HG03097 (cell line): ENCODE measurements around the gene KPNA3.
"Not testable (repeated sequence)": the region's sequence is repeated elsewhere in the genome, so short reads cannot be mapped to it uniquely, and the experiment has no call there.

ENCODE experiments used
- ATAC-seq: cut with Tn5 transposase; IDR thresholded peaks from one replicate; pipeline ENCODE4 v1.9.1; 2021; ENCODE audit not compliant: unreplicated experiment, low FRiP score

KPNA3 gene

DNA sequence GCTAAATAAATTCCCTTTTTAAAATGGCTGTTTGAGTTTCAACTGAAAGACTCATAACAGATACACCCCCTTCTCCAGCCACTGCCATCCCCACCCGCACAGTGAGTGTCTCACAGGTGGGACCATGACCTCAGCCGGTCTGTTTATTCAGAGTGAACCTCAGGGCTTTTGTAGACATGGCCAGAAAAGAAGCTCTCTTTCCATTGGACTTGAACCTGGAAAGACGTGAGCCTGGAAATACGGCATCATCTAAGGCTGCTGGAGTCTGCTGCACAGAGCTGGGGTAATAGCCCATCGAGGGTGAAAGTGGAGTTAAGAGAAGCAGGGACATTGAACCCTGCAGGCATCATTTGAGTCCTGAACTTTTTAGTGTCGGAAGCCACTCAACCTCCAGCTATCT, 15.2 kb upstream of the KPNA3 start:
- ATAC-seq, result no peak

DNA sequence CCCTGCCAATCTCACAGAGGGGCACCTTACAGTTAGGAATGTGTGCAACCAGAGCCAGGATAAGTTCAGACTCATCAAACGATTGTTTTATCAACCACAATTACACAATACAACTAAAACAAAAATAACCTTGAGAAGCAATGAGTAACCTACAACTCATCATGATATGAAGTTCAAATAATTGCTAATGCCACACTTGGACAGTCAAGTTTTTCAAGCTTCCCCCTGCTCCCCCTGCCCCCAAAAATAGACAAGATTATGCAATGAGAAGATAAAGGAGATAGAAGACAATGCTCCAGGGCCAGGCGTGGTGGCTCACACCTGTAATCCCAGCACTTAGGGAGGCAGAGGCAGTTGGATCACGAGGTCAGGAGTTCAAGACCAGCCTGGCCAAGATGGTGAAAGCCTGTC, 13.6 kb upstream of the KPNA3 start:
- ATAC-seq, result no peak

DNA sequence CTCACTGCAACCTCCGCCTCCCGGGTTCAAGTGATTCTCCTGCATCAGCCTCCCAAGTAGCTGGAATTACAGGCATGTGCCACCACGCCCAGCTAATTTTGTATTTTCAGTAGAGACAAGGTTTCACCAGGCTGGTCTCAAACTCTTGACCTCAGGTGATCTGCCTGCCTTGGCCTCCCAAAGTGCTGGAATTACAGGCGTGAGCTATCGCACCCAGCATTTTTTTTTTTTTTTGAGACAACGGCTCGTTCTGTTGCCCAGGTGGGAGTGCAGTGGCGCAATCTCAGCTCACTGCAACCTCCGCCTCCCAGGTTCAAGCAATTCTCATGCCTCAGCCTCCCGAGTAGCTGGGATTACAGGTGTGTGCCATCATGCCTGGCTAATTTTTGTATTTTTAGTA, 10.6 kb upstream of the KPNA3 start:
- not testable (repeated sequence) for ATAC-seq

- ATAC-seq, result no peak
Measured at GRCh38 chr13:49802426-49802825, 9.9 kb upstream of the KPNA3 start.

GRCh38 chr13:49791711-49792549, 552 bp downstream of the KPNA3 start:
- peak; percentile 21 for ATAC-seq

DNA sequence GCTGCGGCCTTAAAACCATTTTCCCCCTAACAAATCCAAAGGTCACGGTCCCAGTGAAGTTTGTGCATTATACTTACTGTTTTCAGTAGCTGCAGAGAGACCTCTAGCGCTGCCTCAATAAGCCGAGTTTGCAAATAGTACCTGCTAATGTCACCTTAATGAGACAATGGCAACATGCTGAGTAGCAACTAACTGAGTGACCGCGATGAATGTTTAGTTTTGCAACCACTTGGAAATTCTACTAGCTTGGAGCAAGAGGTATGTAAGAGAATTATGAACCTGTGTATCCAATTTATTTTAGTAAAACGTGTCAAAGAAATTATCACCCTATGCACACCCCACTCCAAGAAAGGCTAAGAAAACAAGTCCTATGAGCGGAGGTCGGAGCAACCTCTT, 1.2 kb downstream of the KPNA3 start:
- ATAC-seq, result no peak

- no peak for ATAC-seq
Measured at GRCh38 chr13:49789968-49790367, 2.5 kb downstream of the KPNA3 start.

DNA sequence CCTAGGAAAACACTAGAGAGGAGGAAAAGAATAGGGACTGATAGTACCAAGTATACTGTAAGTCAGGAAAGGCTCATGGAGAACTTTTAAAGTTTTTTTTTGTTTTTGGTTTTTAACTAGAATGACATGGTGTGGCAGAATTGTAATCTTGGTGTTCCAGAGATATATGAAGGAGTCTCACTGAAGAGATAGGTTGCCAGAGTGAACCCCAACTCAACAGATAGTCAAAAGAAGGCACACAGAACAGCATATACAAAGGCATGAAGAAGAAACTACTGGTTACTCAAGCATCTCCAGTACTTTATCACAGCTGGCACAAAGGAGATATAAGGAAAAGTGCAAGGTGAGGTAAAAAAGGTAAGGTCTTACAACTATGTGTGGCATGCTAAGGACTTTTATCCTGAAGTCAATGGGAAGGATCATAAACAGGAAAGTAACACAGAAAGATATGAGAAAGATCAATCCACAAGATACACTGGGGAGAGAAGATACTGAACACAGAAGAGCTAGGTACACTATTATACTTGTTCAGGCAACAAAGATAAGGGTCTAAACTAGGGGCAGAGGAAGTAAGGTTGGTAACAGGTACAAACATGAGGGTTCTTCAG, 6.0 kb downstream of the KPNA3 start:
- ATAC-seq, result no peak

- no peak for ATAC-seq
Measured at GRCh38 chr13:49784886-49785570, 7.5 kb downstream of the KPNA3 start.

GRCh38 chr13:49783865-49784264, 8.6 kb downstream of the KPNA3 start:
- ATAC-seq, result no peak

DNA sequence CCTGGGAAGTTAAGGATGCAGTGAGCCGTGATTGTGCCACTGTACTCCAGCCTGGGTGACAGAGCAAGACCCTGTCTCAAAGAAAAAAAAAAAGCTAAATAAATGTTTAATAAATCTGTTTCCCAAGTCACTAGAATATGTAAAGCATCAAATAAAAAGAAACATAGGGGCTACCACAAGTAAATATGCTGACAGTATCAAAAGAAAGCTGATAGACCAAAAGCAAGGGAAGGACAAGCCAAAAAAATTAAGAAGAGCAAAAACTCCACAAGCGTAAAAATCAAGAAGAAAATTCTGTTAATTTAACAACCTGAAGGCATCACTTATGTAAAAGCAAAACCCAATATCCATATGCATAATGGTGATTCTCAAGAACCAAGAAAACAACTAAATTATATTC, 9.7 kb downstream of the KPNA3 start:
- no peak for ATAC-seq

- no peak for ATAC-seq
Measured at GRCh38 chr13:49781806-49782205, 10.7 kb downstream of the KPNA3 start.

- ATAC-seq, result no peak
Measured at GRCh38 chr13:49779721-49780120, 12.8 kb downstream of the KPNA3 start.

GRCh38 chr13:49777746-49778614, 14.5 kb downstream of the KPNA3 start:
- ATAC-seq, result no peak

GRCh38 chr13:49776871-49777270, 15.6 kb downstream of the KPNA3 start:
- ATAC-seq, result no peak

DNA sequence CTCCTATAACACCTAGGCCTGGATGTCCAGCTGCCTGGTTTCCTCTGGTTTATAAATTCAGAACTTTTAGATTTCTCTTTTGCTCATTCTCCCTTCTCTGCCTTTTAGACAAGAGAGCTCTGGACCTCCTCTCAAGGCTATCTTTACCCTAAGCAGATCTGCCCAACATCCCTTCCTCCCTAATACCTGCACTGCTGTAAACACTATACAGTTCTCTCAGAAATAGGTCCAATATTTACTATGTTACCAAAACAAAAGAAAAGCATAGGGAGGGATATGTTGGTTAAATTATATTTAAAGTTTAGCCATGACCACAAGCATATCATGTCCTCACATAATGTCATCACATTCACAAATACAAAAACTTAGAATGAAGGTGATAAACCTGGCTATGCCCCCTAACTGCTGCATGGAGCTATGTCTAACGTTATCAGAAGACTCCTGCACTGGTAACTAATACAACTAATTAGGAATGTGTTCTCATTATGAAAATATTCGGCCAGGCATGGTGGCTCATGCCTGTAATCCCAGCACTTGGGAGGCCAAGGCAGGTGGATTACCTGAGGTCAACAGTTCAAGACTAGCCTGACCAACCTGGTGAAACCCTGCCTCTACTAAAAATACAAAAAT, 18.0 kb downstream of the KPNA3 start:
- no peak for ATAC-seq

DNA sequence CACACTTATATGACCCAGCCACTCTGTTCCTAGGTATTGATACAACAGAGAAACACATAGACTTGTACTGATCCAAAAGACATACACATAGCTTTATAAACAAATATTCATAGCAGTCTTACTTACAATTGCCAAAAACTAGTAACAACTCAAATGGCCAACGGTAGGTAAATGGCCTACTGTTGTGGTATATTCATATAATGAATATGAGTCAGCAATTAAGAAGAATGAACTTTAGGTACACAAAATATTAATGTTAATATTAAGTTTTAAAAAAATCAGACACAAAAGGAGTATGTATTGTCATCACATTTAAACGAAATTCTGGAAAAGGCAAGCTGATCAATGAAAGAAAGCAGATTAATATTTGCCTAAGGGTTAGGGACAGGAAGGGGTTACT, 19.7 kb downstream of the KPNA3 start:
- ATAC-seq, result no peak

DNA sequence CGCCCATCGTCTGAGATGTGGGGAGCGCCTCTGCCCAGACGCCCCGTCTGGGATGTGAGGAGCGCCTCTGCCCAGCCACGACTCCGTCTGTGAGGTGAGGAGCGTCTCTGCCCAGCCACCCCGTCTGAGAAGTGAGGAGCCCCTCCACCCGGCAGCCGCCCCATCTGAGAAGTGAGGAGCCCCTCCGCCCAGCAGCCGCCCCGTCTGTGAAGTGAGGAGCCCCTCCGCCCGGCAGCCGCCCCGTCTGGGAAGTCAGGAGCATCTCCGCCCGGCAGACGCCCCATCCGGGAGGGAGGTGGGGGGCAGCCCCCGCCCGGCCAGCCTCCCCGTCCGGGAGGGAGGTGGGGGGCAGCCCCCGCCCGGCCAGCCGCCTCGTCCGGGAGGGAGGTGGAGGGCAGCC, 30.7 kb downstream of the KPNA3 start:
- not testable (repeated sequence) for ATAC-seq

DNA sequence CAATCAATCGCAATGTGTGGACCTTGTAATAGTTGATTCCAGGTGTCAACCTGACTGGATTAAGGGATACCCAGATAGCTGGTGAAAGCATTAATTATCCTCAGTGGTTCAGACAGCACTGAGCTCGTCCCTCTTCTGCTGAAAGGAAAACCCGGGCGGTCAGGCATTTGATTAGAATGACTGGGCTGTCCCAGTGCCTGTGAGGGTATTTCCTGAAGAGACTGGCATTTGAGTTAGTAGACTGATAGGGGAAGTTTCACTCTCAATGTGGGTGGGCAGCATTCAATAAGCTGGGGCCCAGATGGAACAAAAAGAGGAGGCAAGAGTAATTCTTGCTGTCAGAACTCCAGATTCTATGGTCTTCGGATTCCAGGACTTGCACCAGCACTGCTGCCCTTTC, 31.9 kb downstream of the KPNA3 start:
- ATAC-seq, result no peak

DNA sequence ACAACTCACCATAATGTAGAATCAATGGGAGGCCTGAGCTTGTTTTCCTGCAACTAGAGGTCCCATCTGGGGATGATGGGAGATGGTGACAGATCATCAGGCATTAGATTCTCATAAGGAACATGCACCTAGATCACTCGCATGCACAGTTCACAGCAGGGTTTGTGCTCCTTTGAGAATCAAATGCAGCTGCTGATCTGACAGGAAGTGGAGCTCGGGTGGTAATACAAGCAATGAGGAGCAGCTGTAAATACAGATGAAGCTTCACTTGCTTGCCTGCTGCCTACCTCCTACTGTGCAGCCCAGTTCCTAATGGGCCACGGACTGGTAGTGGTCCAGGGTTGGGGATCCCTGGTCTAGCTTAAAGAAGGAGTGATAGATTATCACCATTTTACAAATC, 33.0 kb downstream of the KPNA3 start:
- ATAC-seq, result no peak
